Ovary (tissue), 3 donors: ENCODE measurements around the gene INTS2.

Experiments used
- CTCF ChIP-seq, 3 donors: fragments of 450-650 bp in 2 of 3; fragments of 200-600 bp in 1 of 3; IDR thresholded peaks; one replicate each; pipeline versions ENCODE4 v1.5.1 to v1.8.0; 2016 to 2022; ENCODE audit warnings: antibody characterized with exemption in 3 of 3, mild to moderate bottlenecking in 1 of 3
- EP300 ChIP-seq: sonication (generic); formaldehyde crosslinking; IDR thresholded peaks from one replicate; pipeline ENCODE4 v1.6.1; 2017; ENCODE audit warnings: antibody characterized with exemption
- POLR2A ChIP-seq: fragments of 450-650 bp; IDR thresholded peaks from one replicate; pipeline ENCODE4 v1.6.1; 2017; ENCODE audit warnings: antibody characterized with exemption, mild to moderate bottlenecking, moderate library complexity
- donor health status: DM: no; HTN: no; CAD: no.

GRCh38 chr17:61904094-61904710 lies 23.6 kb downstream of the INTS2 start:
- no peak for TF ChIP-seq CTCF (IDR thresholded peaks at IDR 0.05)
- no peak for TF ChIP-seq EP300
- TF ChIP-seq POLR2A: no peak
